C4-2B (cell line): ENCODE measurements around the gene SNX33.

Experiments
- CTCF ChIP-seq: fragments of 450-650 bp; conservative IDR thresholded peaks from 2 replicates; pipeline ENCODE4 v1.5.1; 2017; ENCODE audit warnings: mild to moderate bottlenecking
- ZFX ChIP-seq: fragments of 450-650 bp; IDR thresholded peaks from 2 replicates; pipeline ENCODE4 v1.6.1; 2017

- TF ChIP-seq CTCF: no peak
- TF ChIP-seq ZFX: no peak
Measured at GRCh38 chr15:75688831-75689230, 41.1 kb downstream of the SNX33 start.
